AG10803 (cell line): ENCODE measurements around the gene JOSD2.

ENCODE experiments used
- DNase-seq: peaks from one replicate; pipeline ENCODE4 v3.0.0; 2010; ENCODE audit warnings: low read depth
- H3K4me3 ChIP-seq: 2 replicates; pipeline ENCODE4 v1.5.1; 2011; ENCODE audit warnings: mild to moderate bottlenecking, low read length, control low read depth
- TF ChIP-seq, protein P1 (sequence below): conservative IDR thresholded peaks from 2 replicates; pipeline ENCODE4 v1.5.1; 2011; ENCODE audit warnings: mild to moderate bottlenecking, low read length, control low read depth, inconsistent platforms

Gene JOSD2

DNA sequence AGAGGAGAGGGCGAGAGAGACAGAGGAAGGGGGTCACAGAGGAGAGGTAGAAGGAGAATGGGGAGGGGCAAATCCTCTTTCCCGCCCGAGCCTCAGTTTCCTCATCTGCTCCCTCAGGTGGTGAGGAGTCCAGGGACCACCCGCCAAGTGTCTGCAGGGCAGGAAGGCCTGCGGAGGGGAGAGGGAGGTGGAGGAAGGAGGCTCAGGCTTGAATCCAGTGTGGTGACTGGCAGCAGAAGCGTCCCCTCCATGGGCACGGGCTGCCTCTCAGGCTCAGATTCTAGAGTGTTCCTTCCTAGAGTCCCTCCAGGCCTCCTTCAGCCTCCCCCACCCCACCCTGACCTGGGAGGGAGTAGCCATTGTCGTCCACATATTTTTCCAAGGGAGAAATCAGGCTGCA, 17.8 kb downstream of the JOSD2 start:
- DNase-seq, result no peak
- H3K4me3 ChIP-seq, result no peak overlapping the region
- TF ChIP-seq, protein P1, sequence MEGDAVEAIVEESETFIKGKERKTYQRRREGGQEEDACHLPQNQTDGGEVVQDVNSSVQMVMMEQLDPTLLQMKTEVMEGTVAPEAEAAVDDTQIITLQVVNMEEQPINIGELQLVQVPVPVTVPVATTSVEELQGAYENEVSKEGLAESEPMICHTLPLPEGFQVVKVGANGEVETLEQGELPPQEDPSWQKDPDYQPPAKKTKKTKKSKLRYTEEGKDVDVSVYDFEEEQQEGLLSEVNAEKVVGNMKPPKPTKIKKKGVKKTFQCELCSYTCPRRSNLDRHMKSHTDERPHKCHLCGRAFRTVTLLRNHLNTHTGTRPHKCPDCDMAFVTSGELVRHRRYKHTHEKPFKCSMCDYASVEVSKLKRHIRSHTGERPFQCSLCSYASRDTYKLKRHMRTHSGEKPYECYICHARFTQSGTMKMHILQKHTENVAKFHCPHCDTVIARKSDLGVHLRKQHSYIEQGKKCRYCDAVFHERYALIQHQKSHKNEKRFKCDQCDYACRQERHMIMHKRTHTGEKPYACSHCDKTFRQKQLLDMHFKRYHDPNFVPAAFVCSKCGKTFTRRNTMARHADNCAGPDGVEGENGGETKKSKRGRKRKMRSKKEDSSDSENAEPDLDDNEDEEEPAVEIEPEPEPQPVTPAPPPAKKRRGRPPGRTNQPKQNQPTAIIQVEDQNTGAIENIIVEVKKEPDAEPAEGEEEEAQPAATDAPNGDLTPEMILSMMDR, result no peak

DNA sequence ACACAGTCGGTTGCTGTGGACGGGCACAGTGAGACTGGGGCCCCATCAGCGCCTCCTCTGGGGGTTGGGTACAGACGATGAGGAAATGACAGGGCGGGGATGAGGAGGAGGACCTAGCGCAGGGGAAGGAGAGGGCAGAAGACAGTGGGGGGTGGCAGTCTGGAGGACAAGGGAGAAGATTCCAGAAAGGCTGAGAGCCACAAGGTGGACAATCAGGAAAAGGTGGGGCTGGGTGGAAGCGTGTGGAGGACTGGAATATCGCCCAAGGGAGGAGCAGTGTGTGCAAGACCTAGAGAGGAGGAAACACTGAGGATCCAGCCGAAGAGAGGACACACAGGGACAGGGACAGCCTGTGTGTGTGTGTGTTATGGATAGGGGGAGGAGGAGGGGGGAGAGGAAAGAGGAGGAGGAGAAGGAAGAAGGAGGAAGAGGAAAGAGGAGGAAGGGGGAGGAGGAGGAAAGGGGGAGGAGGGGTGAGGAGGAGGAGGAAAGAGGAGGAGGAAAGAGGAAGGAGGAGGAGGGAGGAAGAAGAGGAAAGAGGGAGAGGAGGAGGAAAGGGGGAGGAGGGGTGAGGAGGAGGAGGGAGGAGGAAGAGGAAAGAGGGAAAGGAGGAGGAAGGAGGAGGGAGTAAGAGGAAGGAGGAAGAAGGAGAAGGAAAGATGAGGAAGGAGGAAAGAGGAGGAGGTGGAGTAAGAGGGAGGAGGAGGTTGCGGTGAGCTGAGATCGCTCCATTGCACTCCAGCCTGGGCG, 18.5 kb downstream of the JOSD2 start:
- TF ChIP-seq, protein P1, result no peak
- DNase-seq, result no peak
- no peak overlapping the region for H3K4me3 ChIP-seq

DNA sequence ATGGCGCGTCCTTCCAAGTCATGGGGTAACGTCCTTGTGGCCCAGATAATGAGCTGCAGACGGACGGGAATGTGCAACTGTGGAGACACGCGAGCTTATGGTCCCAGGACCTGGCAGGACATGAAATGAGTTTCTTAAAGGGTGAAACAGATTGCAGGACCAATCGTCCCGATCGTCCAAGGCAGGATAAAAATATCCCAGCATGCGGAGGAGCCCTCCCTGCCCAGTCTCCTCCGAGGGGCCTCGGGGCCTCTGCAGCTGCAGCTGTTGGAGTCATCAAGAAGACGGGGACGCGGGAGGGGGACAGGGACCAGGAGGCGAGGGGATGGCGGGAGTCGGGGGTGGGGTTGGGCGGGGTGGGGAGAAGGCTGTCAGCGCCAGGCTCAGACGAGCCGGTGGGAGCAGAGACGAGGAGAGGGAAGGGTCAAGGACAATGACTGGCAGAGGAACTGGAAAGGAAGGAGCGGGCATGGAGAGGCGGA, 20.0 kb downstream of the JOSD2 start:
- TF ChIP-seq, protein P1, result no peak
- DNase-seq, result peak; percentile 16
- no peak overlapping the region for H3K4me3 ChIP-seq

DNA sequence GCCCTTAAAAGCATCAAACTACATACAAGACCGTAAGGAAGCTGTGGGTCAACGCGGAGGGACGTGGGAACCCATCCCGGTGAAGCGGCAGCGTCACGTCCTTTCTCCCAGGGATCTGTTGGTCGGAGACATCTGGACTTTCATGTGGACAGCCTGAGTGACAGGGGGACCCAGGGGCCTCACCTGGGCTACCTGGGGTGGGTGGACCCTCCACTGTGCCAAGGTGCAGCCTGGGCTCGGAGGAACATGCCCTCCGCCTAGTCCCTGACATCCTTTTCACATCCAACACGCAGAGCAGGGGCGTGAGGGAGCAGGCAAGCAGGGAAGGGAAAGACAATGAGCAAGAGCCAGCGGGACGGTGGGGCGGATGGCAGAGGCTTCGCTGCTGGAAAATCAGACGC, 20.6 kb downstream of the JOSD2 start:
- no peak for DNase-seq
- TF ChIP-seq, protein P1, result no peak
- H3K4me3 ChIP-seq, result no peak overlapping the region

DNA sequence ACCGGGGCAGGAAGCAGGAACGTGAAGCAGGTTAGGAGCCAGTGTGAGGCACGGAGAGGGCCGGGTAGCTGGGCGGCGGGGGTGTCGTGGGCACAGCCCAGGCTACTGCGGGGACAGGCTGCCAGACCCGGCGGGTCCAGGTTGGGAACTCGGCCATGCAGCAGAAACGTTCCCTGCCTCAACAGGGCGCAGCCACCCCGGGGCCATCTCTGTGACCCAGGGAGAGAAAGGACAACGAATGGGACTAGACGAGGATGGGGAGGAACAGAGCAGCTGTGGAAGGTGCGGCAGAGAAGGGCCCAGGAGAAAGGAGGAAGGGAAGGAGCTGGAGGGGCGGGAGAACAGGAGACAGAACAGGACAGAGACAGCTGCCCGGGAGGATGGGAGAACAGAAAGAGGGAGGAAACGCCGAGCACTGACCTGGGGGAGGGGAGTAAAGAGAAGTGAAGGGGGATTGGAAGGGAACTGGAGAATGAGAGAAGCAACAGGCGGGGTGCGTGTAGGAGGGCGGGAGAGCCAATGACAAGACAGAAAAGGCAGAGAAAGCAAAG, 21.5 kb downstream of the JOSD2 start:
- TF ChIP-seq, protein P1, result no peak
- no peak overlapping the region for H3K4me3 ChIP-seq
- no peak for DNase-seq

DNA sequence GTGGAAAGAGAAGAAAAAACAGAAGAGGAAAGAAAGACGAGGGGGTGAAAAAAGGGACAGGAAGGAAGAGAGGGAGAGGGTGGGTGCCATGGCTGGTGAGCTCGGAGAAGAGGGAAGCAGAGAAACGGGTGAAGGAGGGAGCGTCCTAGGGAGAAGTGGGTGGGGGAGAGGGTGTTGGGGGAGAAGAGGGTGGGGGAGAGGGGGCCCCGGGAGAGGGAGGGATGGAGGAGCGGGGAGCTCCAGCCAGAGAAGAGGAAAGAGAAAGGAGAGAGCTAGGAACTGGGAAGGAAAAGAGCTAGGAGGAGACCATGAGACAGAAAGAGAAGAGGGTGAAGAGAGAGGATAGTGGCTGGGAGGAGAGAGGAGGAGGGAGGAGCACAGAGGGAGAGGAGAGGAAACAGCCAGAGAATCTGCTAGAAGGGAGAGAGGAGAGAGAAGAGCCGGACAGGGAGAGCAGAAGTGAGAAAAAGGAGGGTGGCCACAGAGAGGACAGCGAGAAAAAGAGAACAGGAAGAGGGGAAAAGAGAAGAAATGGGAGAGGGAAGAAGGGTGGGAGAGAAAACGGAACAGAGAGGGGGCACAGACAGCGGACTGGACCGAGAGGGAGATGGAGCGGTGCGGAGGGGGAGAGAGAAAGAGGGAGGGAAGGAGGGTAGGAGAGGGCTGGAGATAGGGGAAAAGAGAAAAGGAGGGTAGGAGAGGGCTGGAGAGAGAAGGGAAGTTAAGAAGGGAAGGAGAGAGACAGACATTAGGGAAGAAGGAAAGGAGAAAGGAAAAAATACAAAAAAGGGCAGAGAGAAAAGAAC, 22.4 kb downstream of the JOSD2 start:
- DNase-seq, result no peak
- H3K4me3 ChIP-seq, result no peak overlapping the region
- TF ChIP-seq, protein P1, result no peak
